Measurements from ENCODE around the gene MXRA7.

The MXRA7 gene

DNA sequence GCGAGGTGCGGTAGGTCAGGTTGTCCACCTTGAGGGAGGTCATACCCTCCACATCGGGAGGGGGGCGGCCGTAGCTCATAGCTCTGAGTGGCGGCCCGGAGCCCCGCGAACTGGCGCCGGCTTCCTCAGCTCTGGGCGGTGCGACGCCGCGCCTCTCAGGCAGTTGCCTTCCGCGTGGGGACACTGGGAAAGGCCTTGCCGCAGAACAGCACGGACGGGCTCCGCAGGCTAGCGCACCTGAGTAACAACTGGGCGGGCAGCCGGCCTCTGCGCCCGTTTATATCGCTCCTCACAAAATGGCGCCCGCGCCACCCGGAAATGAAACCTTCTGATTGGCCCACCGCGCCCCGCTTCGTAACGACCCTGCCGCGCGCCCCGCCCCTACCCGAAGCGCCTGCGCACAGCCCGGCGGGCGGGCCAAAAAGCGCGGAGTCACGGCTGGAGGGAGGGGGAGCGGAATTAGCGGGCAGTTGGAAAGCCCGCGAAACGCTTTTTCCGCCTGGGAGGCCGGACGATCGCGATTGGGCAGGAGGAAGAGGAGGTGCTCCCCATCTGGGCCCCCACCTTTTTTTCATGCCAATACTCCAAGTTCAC lies 26.4 kb upstream of the MXRA7 start, which contains the start of gene SRSF2:
Gene SRSF2 (minus strand): TSS at position 250 of the 594 bp plus-strand sequence. CDS start 171 bp downstream, at position 79.
- Histone ChIP-seq H3K36me3 (peaks cover 62% of the 10 kb centered on the region), H3K9me3 (ENCODE audit: severe bottlenecking) (no peaks in the 10 kb centered on the region), H3K4me3 (ENCODE audit: low read depth, low read length) (peak within 1 kb of the TSS; percentile 97), H3K27me3 (ENCODE audit: insufficient read depth, low read depth, severe bottlenecking) (no peaks in the 10 kb centered on the region), H3K27ac (peak within 1 kb of the TSS; percentile 100)
- TF ChIP-seq, protein P1, sequence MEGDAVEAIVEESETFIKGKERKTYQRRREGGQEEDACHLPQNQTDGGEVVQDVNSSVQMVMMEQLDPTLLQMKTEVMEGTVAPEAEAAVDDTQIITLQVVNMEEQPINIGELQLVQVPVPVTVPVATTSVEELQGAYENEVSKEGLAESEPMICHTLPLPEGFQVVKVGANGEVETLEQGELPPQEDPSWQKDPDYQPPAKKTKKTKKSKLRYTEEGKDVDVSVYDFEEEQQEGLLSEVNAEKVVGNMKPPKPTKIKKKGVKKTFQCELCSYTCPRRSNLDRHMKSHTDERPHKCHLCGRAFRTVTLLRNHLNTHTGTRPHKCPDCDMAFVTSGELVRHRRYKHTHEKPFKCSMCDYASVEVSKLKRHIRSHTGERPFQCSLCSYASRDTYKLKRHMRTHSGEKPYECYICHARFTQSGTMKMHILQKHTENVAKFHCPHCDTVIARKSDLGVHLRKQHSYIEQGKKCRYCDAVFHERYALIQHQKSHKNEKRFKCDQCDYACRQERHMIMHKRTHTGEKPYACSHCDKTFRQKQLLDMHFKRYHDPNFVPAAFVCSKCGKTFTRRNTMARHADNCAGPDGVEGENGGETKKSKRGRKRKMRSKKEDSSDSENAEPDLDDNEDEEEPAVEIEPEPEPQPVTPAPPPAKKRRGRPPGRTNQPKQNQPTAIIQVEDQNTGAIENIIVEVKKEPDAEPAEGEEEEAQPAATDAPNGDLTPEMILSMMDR (IDR thresholded peaks at IDR 0.05; ENCODE audit: low read depth, low read length): no peak
- peak; percentile 99 for DNase-seq

DNA sequence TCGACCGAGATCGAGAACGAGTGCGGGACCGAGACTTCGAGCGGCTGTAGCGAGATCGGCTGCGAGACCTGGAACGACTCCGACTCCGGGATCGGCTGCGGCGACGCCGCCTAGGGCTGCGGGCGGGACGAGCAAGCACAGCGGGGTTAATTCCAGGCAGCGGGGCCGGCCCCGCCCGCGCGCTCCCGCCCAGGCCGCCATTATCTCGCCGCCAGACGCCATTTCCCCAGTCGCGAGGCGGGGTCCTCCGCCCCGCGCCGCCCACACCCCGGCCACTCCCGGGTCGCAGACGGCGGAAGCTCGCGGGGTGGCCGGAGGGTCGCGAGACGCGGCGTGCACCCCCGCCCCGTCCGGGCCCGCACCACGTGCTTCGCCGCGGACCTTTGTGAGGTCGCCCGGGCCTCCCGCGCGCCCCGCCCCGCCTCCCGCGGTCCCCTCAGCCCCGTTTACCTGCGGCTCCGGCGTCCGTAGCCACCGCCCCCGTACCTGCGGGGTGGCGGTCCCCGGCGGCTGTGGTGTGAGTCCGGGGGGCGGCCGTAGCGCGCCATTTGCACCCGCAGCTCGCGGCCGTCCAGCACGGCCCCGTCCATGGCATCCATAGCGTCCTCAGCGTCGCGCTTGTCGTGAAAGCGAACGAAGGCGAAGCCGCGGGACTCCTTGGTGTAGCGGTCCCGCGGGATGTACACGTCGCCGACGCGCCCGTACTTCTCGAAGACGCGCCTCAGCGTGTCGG lies 25.8 kb upstream of the MXRA7 start:
- peak; percentile 75 for DNase-seq
- peaks cover 62% of the 10 kb centered on the region for H3K36me3 ChIP-seq
- peak overlapping the region; percentile 100 for H3K27ac ChIP-seq
- TF ChIP-seq, protein P1 (IDR thresholded peaks at IDR 0.05; ENCODE audit: low read depth, low read length): peak; percentile 45
- peak overlapping the region; percentile 94 for H3K4me3 ChIP-seq (ENCODE audit: low read depth, low read length)
- H3K9me3 ChIP-seq (ENCODE audit: severe bottlenecking): no peaks in the 10 kb centered on the region
- no peaks in the 10 kb centered on the region for H3K27me3 ChIP-seq (ENCODE audit: insufficient read depth, low read depth, severe bottlenecking)

DNA sequence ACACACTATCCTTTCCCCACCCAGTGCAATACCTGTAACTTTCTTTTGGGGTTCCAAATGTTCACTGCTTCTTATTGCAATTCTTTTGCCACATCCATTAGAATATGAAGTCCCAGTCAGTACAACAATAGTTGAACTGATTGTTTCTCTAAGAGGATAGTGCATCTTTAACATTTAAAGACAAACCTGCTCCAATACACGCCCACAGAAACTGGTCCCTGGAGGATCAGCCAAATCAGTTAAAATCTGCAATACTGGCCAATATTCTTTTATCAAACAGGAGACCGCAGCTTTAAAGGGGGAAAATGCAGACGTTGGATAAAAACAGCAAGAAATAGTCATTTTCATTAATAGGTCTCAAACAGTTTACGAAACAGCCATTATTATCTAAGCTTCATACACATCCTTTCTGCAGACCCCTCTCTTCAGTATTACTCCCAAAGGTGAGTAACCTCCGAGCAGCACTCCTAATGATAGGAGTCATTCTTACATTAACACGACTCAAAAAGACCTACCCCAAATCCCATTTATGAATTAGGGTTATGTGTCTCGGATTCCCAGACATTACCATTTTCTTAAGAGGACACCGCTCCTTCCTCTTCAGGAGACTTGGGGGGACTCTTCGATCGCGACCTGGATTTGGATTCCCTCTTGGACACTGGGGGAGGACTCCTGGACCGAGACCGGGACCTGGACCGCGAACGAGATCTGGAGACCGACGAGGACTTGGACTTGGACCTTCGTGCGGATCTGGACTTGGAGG lies 25.0 kb upstream of the MXRA7 start:
- H3K9me3 ChIP-seq (ENCODE audit: severe bottlenecking): no peaks in the 10 kb centered on the region
- peaks cover 62% of the 10 kb centered on the region for H3K36me3 ChIP-seq
- TF ChIP-seq, protein P1 (IDR thresholded peaks at IDR 0.05; ENCODE audit: low read depth, low read length): no peak
- peak overlapping the region; percentile 100 for H3K27ac ChIP-seq
- H3K4me3 ChIP-seq (ENCODE audit: low read depth, low read length): peak overlapping the region; percentile 94
- no peak for DNase-seq
- H3K27me3 ChIP-seq (ENCODE audit: insufficient read depth, low read depth, severe bottlenecking): no peaks in the 10 kb centered on the region

DNA sequence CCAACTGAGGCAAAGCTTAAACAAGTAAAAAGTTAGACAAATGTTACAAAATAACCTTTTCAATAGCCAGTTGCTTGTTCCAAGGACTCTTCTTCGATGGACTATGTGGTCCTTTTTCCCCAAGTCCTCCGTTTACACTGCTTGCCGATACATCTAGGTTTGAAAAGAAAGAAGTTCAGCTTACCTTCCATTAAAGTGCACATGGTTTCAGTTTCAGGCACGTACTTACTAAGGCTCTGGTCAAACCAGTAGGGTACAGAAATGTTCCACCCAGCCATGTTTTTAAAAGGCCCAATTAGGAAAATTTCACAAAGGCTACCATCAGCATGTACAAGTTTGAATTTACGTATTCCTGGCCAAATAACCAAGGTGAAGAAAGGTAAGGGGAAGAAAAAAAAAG lies 24.2 kb upstream of the MXRA7 start:
- TF ChIP-seq, protein P1 (IDR thresholded peaks at IDR 0.05; ENCODE audit: low read depth, low read length): no peak
- DNase-seq: no peak
- peak overlapping the region; percentile 100; the same call in 1 of the 2 replicates for H3K27ac ChIP-seq
- H3K27me3 ChIP-seq (ENCODE audit: insufficient read depth, low read depth, severe bottlenecking): no peaks in the 10 kb centered on the region
- H3K9me3 ChIP-seq (ENCODE audit: severe bottlenecking): no peaks in the 10 kb centered on the region
- peak overlapping the region; percentile 94 for H3K4me3 ChIP-seq (ENCODE audit: low read depth, low read length)
- H3K36me3 ChIP-seq: peaks cover 69% of the 10 kb centered on the region

DNA sequence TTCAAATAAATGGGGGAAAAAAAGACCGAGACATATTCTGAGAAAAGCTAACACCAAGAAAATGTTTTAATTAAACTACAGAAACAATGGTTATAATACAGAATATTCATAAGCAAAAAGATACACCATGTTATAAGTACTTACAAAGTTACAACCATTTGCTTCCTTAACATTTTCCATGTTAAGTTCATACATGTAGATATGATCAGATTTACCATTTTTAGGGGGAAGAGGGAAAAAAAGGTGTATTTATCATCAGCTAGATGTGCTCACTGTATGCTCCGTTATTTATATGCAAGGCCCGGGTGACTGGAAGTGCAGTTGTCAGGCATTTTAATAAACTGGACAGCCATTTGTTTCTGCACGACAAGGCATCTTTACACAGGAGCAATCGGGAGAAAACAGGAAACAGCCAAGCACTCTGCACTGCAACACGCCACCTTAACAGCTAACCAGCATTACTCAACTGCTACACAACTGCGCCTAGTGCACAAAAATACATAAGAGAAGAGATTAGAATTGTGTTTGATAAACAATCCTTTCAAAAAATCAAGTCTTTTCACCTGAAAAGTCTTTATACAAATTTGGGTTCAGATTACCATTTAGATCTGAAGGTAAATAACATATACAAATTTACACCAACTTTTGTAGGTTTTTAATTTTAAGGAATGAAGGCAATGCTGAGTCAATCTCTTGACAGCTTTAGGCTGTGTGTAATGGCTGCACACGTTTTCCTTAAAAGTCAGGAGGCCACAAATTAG lies 23.5 kb upstream of the MXRA7 start:
- Histone ChIP-seq H3K4me3 (ENCODE audit: low read depth, low read length) (peak overlapping the region; percentile 94), H3K36me3 (peaks cover 76% of the 10 kb centered on the region), H3K27ac (0 out of 2 replicates have a peak overlapping the region, but pooled peaks have one; percentile 2), H3K9me3 (ENCODE audit: severe bottlenecking) (no peaks in the 10 kb centered on the region), H3K27me3 (ENCODE audit: insufficient read depth, low read depth, severe bottlenecking) (no peaks in the 10 kb centered on the region)
- no peak for DNase-seq
- TF ChIP-seq, protein P1 (IDR thresholded peaks at IDR 0.05; ENCODE audit: low read depth, low read length): no peak

Measured in WERI-Rb-1 (cell line).